Activated naive CD4-positive, alpha-beta T cell treated with anti-CD3 and anti-CD28 coated beads for 36 hours (primary cell): ENCODE data around the gene FHIT. TPM values are rescaled to one million over a fixed set of nuclear protein-coding genes. Genes with fewer than 3 reads are reported as not detected.

Experiments
- CTCF ChIA-PET: fragments of 350-600 bp; sonication (Branson Sonifier 250); formaldehyde crosslinking; loops from one replicate; lab custom pipeline; 2021; ENCODE audit warnings: antibody characterized with exemption; lab: Charles Lee
- DNase-seq: peaks from one replicate; pipeline ENCODE4 v3.0.0-alpha.2; 2020
- H3K27ac Mint-ChIP-seq: one replicate; pipeline ENCODE4 v1.8.0; 2021; ENCODE audit warnings: mild to moderate bottlenecking, mixed read lengths
- H3K27me3 Mint-ChIP-seq: one replicate; pipeline ENCODE4 v1.8.0; 2021; ENCODE audit warnings: low read depth, mixed read lengths
- H3K36me3 Mint-ChIP-seq: one replicate; pipeline ENCODE4 v1.8.0; 2021; ENCODE audit warnings: low read depth, mixed read lengths
- H3K4me1 Mint-ChIP-seq: one replicate; pipeline ENCODE4 v1.8.0; 2021; ENCODE audit warnings: low read depth, mixed read lengths
- H3K4me3 Mint-ChIP-seq: one replicate; pipeline ENCODE4 v1.8.0; 2021; ENCODE audit warnings: mild to moderate bottlenecking, moderate library complexity, mixed read lengths
- H3K9me3 Mint-ChIP-seq: one replicate; pipeline ENCODE4 v1.8.0; 2021; ENCODE audit warnings: mixed read lengths
- intact Hi-C: fragments of 100-400 bp; cut with micrococcal nuclease; formaldehyde crosslinking; loops from one replicate; pipeline ENCODE4 v1.15.1; 2023
- total RNA-seq, 2 experiments: library from RNA; stranded (reverse); gene quantifications; one replicate each; pipeline ENCODE4 v1.2.3, GENCODE V29; 2021

The FHIT gene
- total RNA-seq, 2 experiments from 2014 or later: 20.2 to 22.7 TPM

GRCh38 chr3:60755094-60755493, 496.2 kb downstream of the FHIT start:
- DNase-seq: no peak
- CTCF ChIA-PET: no interaction called here
- Mint-ChIP-seq H3K27me3 (no peaks in the 10 kb centered on the region), H3K4me1 (no peaks in the 10 kb centered on the region), H3K36me3 (peaks cover 5% of the 10 kb centered on the region), H3K9me3 (peaks cover 7% of the 10 kb centered on the region), H3K27ac (no peak overlapping the region), H3K4me3 (no peak overlapping the region)
- intact Hi-C loops: no loop called here

- CTCF ChIA-PET: interaction anchor here (0.7 kb wide), 1 partner anchor 19 kb away, joined by 3 read pairs; no protein-coding TSS in a partner anchor
- no peaks in the 10 kb centered on the region for H3K4me1 Mint-ChIP-seq
- intact Hi-C loops: no loop called here
- peaks cover 5% of the 10 kb centered on the region for H3K36me3 Mint-ChIP-seq
- H3K27ac Mint-ChIP-seq: no peak overlapping the region
- no peak for DNase-seq
- H3K4me3 Mint-ChIP-seq: no peak overlapping the region
- no peaks in the 10 kb centered on the region for H3K27me3 Mint-ChIP-seq
- H3K9me3 Mint-ChIP-seq: peaks cover 11% of the 10 kb centered on the region
Observed at GRCh38 chr3:60754617-60755016, 496.6 kb downstream of the FHIT start.

- intact Hi-C loops: no loop called here
- Mint-ChIP-seq H3K36me3 (peaks cover 5% of the 10 kb centered on the region), H3K4me3 (no peak overlapping the region), H3K27ac (no peak overlapping the region), H3K27me3 (no peaks in the 10 kb centered on the region), H3K4me1 (no peaks in the 10 kb centered on the region), H3K9me3 (peaks cover 15% of the 10 kb centered on the region)
- DNase-seq: no peak
- CTCF ChIA-PET: no interaction called here
Observed at GRCh38 chr3:60752809-60753208, 498.4 kb downstream of the FHIT start.

DNA sequence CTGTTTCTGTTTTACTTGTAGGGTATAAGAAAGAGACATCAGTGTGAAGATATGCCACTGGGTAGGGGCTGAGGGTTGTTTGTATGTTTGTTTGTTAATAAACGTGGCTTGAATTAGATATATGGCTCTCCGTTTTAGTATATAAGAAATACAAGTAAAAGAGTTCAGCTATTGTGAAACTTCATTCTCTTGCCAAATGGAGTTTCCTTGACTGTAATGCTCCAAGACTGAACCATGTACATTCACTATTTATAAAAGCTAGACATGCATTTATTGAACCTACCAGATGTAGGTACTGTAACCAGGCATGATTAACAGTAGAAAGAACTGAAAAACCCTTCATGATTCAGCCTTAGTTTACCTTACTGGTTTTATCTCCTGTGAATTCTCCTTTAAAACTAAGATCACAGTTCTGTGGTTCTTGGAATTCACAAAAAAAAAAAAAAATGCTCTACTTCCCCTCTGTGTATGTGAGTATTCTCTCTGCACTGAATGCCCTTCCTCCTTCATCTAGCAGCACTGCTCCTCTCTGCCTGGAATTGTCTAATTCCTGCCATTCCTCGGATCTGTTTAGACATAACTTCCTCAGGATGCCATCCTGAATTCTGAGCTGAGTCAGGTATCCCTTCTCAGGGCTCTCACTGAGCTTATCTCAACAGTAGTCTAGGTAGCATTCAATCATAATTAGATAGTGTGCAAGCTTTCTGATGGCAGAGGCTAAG, 504.4 kb downstream of the FHIT start:
- H3K9me3 Mint-ChIP-seq: peaks cover 15% of the 10 kb centered on the region
- no peaks in the 10 kb centered on the region for H3K27me3 Mint-ChIP-seq
- no peak for DNase-seq
- CTCF ChIA-PET: interaction anchor here (0.5 kb wide), 1 partner anchor 1669 kb away, joined by 3 read pairs; no protein-coding TSS in a partner anchor
- H3K36me3 Mint-ChIP-seq: peaks cover 5% of the 10 kb centered on the region
- intact Hi-C loops: no loop called here
- no peaks in the 10 kb centered on the region for H3K4me1 Mint-ChIP-seq
- no peak overlapping the region for H3K27ac Mint-ChIP-seq
- no peak overlapping the region for H3K4me3 Mint-ChIP-seq

- Mint-ChIP-seq H3K4me1 (no peaks in the 10 kb centered on the region), H3K36me3 (peaks cover 5% of the 10 kb centered on the region), H3K9me3 (peaks cover 15% of the 10 kb centered on the region), H3K27ac (no peak overlapping the region), H3K4me3 (no peak overlapping the region), H3K27me3 (no peaks in the 10 kb centered on the region)
- no peak for DNase-seq
- CTCF ChIA-PET: no interaction called here
- intact Hi-C loops: no loop called here
Observed at GRCh38 chr3:60746043-60746638, 505.1 kb downstream of the FHIT start.

DNA sequence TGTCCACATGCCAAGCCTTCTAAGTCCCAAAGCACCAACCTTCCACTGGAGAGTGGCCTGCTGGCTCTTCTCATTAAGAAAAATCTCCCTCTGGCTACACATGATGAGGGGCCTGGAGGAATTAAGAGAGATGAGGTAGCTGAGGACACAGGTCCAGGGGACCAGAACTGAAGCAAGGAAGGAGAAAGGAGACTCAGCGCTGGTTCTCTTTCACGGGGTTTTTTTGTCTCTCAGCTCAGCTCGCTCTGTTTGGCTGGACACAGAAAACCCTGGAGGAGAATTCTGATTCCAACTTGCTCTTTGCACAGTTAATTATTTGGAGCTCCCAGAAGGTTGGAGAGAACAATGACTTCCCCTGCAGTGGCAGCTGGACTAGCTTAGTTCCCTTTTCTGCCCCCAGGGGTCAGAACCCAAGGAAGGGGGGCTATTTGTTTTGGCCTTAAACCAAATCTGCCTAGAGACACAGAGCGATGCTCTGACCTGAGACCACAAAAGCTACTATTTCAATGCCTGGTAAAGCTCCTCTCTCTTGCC, 507.6 kb downstream of the FHIT start:
- Mint-ChIP-seq H3K36me3 (no peaks in the 10 kb centered on the region), H3K4me3 (no peak overlapping the region), H3K4me1 (no peaks in the 10 kb centered on the region), H3K27ac (no peak overlapping the region), H3K9me3 (no peaks in the 10 kb centered on the region), H3K27me3 (no peaks in the 10 kb centered on the region)
- DNase-seq: no peak
- CTCF ChIA-PET: interaction anchor here (0.5 kb wide), 1 partner anchor 8 kb away, joined by 3 read pairs; no protein-coding TSS in a partner anchor
- intact Hi-C loops: no loop called here

DNA sequence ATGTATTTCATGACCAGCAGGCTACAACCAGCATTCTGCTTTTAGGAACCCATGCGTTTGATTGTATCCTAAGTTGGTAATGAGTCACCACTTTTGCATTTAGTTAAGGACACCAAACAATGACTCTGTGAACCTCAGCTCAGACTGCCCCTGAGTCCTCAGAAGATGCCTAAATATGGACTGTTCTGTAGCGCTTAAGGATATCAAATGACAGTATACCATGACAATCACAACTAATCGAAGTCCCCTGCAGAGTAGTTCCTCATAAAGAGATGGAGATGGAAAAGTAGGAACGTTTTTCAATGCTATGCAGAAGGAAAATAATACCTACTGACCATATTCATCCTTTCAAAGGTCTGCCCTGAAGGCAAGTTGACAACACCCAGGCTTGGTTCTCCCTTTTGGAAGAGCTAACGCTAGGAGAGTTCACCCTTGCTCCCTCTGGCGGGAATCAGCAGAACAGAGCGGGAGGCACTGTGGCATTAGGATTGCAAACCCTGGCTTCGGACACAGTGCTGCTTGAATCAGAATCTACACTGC, 508.6 kb downstream of the FHIT start:
- DNase-seq: no peak
- intact Hi-C loops: no loop called here
- H3K9me3 Mint-ChIP-seq: no peaks in the 10 kb centered on the region
- no peak overlapping the region for H3K4me3 Mint-ChIP-seq
- H3K4me1 Mint-ChIP-seq: no peaks in the 10 kb centered on the region
- no peaks in the 10 kb centered on the region for H3K27me3 Mint-ChIP-seq
- no peaks in the 10 kb centered on the region for H3K36me3 Mint-ChIP-seq
- CTCF ChIA-PET: no interaction called here
- no peak overlapping the region for H3K27ac Mint-ChIP-seq

- Mint-ChIP-seq H3K4me3 (no peak overlapping the region), H3K9me3 (no peaks in the 10 kb centered on the region), H3K4me1 (no peaks in the 10 kb centered on the region), H3K36me3 (no peaks in the 10 kb centered on the region), H3K27me3 (no peaks in the 10 kb centered on the region), H3K27ac (no peak overlapping the region)
- DNase-seq: no peak
- intact Hi-C loops: no loop called here
- CTCF ChIA-PET: no interaction called here
Observed at GRCh38 chr3:60737633-60738399, 513.4 kb downstream of the FHIT start.

GRCh38 chr3:60730371-60730770, 520.9 kb downstream of the FHIT start:
- Mint-ChIP-seq H3K4me1 (no peaks in the 10 kb centered on the region), H3K27ac (no peak overlapping the region), H3K36me3 (no peaks in the 10 kb centered on the region), H3K4me3 (no peak overlapping the region), H3K9me3 (no peaks in the 10 kb centered on the region), H3K27me3 (no peaks in the 10 kb centered on the region)
- CTCF ChIA-PET: no interaction called here
- DNase-seq: no peak
- intact Hi-C loops: no loop called here

- no peaks in the 10 kb centered on the region for H3K36me3 Mint-ChIP-seq
- H3K9me3 Mint-ChIP-seq: no peaks in the 10 kb centered on the region
Observed at GRCh38 chr3:60729056-60729455, 522.2 kb downstream of the FHIT start.

DNA sequence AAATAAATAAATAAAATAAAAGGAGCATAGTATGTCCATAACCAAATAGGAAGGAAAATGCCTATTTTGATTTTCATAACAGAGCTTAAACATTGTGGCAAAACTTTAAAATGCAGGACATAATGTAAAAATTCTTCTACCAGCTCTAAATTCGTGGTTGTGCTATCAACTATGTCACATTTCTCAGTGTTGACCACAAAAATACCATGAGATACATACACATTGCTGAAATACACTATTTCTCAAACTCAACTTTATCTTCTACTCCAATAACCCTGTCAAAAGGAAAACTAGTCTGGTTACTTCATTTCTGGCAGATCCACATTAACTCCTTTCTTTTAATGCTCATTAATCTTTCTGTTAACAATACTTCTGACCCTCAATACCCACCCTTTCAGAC, 523.2 kb downstream of the FHIT start:
- CTCF ChIA-PET: no interaction called here
- no peak overlapping the region for H3K4me3 Mint-ChIP-seq
- H3K36me3 Mint-ChIP-seq: no peaks in the 10 kb centered on the region
- H3K9me3 Mint-ChIP-seq: no peaks in the 10 kb centered on the region
- H3K27ac Mint-ChIP-seq: no peak overlapping the region
- DNase-seq: no peak
- H3K27me3 Mint-ChIP-seq: no peaks in the 10 kb centered on the region
- intact Hi-C loops: no loop called here
- no peaks in the 10 kb centered on the region for H3K4me1 Mint-ChIP-seq

More at GRCh38 chr3:60729056-60729455, 522.2 kb downstream of the FHIT start:
- no peaks in the 10 kb centered on the region for H3K27me3 Mint-ChIP-seq
- no peaks in the 10 kb centered on the region for H3K4me1 Mint-ChIP-seq
- H3K27ac Mint-ChIP-seq: no peak overlapping the region
- no peak for DNase-seq
- no peak overlapping the region for H3K4me3 Mint-ChIP-seq
- CTCF ChIA-PET: no interaction called here
- intact Hi-C loops: no loop called here

DNA sequence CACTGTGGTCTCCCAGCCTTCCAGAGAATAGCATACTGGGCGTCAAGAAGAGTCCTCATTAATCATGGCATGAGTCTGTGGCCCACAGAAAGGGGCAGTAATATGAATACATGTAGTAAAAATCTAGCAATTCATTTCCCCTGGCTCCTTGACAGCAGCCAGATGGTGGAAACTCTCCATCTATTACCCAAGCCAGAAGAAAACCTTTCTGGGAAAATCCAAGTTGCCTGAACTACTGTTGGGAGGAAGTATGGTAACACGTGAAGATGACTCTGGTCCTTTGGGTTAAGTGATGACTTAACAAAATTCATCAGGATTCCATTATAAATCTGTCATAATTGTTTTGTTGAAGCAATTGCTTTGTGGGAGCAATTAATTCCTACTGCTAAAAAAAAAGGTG, 530.5 kb downstream of the FHIT start:
- H3K9me3 Mint-ChIP-seq: no peaks in the 10 kb centered on the region
- intact Hi-C loops: no loop called here
- no peaks in the 10 kb centered on the region for H3K4me1 Mint-ChIP-seq
- no peaks in the 10 kb centered on the region for H3K27me3 Mint-ChIP-seq
- CTCF ChIA-PET: no interaction called here
- no peak for DNase-seq
- H3K36me3 Mint-ChIP-seq: no peaks in the 10 kb centered on the region
- no peak overlapping the region for H3K4me3 Mint-ChIP-seq
- H3K27ac Mint-ChIP-seq: no peak overlapping the region
